Activated CD4-positive, alpha-beta T cell treated with anti-CD3 and anti-CD28 coated beads for 1 hour (primary cell): ENCODE results near the gene KIRREL3.

ENCODE experiments used
- DNase-seq: peaks from one replicate; pipeline ENCODE4 v3.0.0-alpha.2; 2020

KIRREL3 gene

DNA sequence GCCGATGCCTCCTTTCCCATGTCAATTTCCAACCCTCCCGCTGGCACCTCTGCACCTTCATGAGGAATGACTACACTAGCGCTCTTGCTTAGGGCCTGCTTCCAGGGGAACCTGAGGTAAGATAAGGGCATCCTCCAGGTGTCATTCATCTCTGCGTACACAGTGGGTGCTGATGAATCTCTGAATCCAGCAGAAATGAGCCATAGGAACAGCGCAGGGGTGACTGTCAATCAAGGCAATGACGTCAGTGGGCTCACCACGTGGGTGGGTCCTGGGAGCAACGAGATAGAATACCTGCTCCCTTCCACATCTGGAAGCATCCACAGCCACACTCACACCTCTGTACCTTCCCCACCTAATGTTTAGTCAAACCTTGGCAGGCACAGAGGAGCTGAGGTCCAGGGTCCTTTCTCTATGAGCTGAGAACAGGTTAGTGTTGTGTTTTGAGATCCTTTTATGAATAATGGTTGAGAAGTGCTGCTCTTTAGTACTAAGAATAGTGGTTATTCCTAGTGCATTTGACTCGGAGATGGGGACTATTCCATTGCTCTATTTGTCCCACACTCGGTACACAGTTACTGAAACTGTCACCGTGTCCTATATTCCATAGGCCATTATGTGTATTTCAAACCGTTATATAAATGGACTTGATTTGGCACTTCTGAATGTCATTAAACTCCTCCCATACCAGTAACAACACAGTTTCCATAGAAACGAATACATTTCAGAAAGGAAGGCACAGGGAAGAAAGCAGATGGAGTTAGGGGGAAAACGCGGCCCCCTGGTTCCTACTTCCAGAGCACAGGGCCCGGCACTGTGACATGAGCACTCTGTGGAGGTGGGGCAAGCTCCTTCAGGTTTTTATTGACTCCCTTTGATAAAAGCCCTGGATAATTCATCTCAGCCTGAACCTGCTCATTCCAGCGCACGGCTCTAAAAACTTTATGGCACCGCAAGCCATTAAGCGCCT is 451.7 kb downstream of the KIRREL3 start:
- DNase-seq = no peak

DNA sequence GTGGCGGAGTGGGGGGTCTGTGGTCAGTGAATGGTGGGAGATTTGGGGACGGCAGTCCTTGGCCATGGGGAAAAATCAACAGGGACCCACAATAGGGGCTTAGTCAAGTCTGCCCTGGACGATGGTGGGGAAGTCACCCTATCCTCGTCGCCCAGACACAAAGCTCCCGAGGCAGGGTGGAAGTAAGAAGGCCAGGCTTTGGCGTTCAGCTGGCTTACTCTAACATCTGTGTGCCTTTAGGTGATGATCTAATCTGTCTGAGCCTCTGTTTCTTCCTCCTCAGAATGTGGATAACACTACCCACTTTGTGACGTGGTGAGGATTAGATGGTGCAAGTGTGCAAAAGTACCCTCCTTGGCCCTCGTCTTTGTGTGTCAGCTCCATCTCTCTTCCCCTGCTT is 452.9 kb downstream of the KIRREL3 start:
- DNase-seq = no peak

DNA sequence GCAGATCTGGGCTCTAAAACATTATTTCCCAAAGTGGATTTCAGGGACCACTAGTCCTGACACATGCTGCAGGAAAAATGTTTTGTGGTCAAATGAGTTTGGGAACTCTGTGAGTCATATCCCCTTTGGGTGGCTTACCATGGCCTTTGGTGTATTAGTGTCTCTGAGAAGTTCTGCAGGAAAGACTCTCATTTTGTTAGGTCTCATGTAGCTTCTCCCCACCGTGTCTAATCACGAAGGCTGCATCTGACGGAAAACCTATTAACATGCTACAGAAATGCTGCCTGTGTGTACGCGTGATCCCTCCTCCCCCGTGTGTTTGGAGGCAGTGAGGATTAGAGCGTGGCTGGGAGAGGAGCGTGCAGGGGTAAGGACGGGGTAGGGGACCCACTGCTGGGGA is 453.4 kb downstream of the KIRREL3 start:
- DNase-seq = no peak

DNA sequence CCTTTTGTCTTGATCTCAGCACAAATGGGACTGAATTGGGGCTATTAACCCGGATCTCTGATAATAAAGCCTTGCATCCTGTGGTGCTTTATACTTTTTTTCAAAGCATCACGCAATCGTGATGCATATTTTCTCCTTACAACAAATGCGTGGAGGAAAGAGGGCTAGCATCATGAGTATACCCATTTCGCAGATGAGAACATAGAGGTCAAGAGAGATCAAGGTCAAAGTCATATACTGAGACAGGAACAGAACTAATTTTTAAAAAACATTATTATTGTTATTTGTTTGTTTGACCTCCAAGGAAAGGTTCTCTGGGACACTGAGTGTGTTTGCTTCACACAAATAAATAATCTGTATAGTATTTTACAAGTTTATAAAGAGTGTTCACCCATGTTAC is 453.9 kb downstream of the KIRREL3 start:
- DNase-seq = no peak

DNA sequence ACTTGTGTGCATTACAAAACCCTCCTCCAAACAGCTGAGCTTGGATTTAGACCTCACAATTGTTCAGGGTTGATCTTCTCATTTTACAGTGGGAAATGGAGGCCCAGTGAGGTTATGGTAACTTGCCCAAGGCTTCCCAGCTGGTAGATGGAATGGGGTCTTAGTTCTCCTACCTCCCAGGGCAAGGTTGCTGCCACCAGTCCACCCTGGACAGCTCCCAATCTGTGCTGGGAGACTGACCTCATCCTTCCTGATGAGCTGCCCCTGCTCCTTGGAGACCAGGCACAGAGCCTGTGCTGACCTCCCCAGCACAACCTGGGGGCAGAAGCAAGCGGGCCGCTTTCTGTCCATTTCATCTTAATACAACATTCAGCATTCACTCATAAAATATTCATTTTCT is 454.4 kb downstream of the KIRREL3 start:
- no peak for DNase-seq

DNA sequence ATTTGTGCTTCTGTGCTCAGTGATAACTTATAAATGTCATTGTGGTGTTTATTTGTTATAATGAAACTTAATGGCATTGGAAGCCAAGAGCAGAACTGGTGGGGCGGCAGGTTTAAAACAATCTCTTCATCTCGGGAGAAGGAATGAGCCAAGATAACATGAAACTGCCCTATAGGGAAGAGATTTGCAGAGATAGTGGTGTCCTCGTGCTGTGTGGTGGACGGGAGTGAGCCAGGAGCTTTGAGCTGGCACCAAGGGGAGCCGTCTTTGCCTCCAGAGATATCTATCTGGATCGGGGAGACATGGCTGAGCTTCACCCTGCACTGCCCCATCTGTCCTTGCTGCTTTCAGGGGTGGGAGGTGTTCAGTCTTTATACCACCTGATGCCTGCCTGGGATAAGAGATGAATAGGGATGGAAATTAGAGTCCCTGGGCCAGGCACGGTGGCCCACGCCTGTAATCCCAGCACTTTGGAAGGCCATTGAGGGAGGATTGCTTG is 455.5 kb downstream of the KIRREL3 start:
- no peak for DNase-seq

DNA sequence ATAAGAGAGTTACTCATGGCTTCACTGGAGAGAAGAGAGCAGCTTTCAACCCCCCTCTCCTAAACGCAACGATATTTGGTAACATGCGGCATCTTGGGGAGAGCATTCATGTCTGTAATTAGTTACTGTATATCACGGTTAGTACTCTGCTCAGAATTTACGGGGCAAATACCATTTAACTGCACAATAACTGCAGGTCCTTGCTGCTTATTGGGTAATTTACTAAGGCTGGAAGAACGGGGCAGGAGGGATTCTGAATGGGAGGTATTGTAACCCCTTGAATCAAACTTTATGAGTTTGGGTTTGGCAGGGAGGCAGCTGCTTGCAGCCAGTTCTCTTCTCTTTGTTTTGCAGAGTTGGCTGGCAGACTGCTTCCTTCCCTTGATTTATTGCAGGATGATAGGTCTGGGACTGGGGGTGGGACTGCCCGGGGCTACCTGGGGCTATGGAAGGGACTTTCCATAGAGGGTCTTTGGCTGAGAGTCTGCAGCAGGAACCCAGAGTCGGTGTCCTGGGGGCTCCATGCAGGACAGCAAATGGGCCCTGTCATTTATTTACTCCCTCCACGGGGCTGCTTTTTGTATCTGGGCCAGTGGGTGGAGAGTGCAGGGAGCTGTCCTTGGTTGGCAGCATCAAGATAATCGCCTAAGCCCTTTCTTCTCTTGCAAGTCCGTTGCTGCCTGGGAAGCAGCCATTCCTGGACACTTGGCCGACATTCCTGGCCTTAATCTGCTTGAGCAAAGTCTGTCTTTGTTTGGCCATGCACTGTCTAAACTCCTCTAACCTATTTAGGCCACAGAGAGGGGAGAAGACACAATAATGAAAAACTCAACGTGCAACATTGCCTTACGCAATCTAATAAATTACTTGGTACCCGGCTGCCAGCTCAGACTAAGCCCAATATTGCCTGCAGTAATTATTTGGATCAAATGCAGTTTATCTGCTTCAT is 456.2 kb downstream of the KIRREL3 start:
- no peak for DNase-seq

DNA sequence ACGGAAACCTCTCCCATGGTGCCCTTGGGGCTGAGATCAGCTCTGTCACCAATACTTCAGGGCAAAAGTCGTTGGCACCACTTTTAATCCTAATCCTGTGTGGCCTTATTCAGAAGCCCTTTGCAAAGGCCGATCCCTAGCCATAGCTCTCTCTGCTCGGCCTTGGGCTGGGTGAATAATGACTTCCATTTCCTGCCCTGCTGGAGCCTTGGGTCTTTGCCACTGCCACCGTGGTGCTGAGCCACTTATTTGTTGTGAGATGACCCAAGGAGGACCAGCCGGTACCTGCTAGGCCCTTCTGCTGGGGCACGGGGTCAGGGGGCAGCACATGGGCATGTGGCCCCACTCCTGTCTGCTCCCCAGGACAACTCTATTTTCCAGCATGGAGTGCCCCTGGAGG is 456.9 kb downstream of the KIRREL3 start:
- DNase-seq = no peak

DNA sequence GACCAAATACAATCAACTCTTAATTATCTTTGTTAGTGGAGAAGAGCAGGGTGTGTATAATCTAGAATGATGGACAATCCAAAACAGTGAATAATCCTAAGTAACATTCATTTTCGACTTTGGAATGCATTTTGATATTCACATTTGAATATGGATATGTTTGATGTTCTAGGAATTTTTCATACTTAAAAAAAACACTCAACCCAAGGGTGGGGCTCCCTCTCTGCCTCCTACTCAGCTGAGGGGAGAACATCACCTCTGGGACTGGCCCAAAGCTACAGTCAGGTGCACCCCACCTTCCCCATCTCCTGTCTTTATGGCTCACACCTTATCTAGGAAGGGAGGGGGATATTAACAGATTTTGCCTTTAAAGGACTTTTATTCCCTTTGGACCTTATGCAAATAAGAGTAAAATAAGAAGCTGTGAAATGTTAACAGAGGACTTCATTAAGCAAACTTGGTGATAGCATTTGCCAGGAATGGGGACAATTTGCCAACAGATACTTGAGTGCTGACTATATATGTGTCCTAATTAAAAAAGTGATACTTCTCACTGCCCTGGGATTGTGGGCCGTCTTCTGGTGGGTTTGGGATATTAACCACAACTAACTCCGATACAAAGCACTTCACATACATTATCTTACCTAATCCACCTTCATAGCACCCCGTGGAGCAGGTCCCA is 458.1 kb downstream of the KIRREL3 start:
- no peak for DNase-seq

DNA sequence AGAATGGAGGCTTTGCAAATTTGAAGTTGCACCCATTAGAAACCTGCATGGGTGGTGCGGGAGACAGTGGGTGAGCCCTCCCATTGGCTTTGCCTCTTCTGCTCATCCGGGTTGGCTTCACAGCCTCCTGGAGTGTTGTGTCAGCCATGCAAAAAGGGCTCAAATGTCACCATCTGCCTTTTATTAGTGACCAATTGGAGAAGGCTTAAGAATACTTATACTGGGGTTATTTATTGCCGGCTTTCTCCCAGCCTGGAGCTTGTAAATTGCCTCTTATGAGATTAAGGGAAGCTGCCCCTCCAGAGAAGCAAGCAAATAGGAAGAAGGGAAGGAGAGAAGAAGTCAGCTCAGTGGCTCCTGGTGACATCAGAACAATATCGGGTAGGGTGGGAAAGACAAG is 462.5 kb downstream of the KIRREL3 start:
- no peak for DNase-seq

DNA sequence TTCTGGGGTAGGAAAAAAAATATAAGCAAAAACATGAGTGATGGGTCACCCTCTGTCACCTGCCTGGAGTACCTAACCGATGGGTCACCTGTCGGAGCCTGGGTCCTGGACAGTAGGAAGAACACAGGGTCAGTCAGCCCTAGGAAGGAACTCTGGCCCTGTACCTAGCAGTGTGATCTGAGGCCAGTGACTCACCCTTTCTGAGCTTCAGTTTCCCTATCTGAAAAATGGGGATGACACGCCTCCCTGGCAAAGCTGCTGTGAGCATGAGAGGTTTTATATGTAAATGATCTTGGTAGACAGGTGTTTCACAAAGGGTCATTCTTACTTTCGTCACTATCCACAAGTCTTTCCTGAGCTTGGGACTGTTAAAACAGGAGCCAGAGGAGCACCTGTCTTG is 463.1 kb downstream of the KIRREL3 start:
- DNase-seq = no peak

DNA sequence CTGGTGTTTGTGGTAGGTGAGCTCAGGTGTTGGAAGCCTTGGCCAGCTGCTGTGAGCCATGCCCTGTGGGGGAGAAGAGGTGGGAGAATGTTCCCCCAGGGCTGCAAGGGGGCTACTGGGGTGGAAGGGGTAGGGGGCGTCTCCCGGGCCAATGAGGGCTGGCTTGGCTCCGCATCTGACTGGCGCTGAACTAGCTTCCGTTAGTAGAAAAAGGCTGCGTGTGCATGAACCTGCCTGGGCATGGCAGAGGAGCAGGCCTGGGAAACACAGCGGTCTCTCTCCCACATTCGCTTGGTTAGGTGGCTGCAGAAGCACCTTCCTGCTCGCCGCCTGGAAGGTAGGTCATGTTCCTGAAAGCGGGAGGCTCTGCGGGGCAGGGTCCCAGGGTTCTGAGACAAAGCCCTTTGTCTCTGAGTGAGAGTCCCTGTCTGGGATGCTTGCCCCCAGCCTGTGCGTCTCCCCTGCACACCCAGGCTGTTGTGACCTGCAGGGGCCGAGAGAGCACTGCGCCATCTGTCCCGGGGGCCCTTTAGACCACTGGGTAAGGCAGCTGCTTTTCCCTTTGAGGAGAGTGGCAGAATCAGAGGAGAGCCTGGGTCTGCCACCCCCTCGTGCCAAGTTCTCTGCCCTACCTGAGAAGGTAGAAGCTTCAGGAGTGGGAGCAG is 466.3 kb downstream of the KIRREL3 start:
- no peak for DNase-seq

DNA sequence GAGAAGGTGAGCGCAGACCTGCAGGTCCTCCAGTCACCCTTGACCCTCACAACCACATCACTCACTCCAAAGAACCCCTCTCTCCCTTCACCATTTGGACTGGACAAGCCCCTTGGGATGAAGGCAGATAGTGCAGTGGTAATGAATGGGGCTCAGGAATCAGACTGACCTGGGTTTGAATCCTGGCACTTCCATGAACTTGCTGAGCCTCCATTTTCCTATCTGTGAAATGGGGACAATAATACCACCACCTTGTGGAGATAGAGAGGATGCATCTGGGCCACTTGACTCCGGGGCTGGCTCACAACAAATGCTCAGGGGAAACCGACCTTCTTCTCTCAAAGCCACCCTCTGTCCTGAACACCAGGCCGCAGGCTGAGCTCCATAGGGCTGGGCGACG is 467.0 kb downstream of the KIRREL3 start:
- no peak for DNase-seq

DNA sequence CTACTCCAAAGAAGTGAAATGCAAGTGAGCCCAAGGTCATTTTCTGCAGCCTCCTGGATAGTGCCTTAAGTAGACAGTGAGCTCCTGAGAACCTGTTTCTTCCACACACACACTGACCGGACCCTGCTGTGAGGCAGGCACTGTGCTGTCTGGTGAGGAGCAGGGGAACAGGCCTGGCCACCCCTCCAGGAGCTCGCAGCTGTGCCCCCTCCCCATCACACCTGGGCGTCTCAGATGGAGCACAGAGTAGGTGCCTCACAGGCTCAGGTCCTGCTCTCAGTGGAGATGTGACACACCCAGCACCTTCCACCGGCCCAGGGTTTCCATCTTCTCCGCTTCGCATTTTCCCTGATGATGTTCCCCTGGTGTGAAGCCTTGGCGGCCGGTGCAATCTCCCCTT is 470.2 kb downstream of the KIRREL3 start:
- DNase-seq = no peak

DNA sequence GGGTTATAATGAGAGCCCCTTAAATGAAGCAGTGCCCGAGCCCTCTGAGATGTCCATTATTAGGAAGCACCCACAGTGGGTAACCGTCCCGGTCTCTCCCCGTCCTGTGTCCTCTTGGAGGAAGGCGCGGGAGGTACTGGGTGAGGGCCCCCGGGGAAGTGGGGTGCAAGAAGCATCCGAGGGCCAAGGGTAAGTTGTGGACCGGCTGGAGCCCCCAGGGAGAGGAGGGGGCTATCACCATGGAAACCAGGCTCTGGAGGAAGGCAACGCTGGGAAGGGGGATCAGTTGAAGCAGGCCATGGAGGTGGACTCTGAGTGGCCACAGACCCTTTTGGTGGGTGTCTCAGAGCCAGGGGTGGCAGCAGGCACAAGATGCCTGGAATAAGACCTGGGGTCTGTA is 471.5 kb downstream of the KIRREL3 start:
- DNase-seq = no peak

DNA sequence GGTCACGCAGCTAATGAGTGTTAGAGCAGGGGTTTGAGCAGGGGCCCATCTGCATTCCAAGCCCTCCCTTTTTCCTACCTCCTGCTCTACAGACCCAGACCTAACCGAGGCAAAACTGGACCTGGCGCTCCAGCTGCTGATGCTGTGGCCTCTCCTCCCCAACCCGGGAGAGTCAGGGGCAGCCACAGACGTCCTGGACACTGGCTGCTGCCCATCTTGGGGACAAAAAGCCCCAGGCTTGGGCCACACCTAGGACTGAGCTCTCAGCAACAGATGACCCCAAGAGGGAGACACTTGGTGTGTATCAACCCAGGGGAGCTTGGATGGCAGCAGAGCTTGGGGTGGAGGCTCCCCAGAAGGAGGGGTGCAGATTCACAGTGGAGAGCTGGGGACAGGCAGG is 472.5 kb downstream of the KIRREL3 start:
- no peak for DNase-seq

DNA sequence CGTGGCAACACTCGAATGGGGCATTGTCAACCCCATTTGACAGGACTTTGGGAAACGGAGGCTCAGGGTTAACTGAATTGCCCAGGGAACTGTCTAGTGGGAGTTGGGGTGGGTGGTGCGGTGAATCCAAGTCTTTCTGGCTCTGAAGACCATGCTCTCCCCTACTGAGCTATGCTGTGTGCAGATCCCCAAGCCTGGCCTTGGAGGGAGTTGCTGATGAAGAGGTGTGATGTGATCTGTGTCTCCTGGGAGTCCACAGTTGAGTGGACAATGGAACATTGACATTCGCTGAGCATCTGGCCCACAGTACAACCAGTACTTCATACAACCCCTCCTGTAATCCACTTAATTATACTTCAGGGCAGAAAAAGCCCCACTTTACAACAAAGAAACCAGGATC is 472.9 kb downstream of the KIRREL3 start:
- no peak for DNase-seq

DNA sequence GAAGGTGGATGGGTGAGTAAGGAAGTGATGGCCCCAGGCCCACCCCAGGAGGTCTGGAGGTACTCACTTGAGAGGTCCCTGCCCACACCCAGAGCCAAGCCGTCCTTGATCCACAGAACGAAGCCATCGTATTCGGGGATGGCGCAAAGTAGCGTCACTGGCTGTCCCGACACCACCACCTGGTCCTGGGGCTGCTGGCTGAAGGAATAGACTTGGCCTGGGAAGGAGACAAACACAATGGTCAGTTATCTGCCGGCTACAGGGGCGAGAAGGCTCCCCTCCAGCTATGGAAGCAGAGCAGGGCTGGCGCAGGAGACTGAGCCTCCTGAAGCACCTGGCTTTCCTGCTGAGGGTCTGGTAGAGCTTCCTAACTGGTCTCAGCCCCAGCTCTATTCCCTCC is 474.1 kb downstream of the KIRREL3 start:
- DNase-seq = no peak

DNA sequence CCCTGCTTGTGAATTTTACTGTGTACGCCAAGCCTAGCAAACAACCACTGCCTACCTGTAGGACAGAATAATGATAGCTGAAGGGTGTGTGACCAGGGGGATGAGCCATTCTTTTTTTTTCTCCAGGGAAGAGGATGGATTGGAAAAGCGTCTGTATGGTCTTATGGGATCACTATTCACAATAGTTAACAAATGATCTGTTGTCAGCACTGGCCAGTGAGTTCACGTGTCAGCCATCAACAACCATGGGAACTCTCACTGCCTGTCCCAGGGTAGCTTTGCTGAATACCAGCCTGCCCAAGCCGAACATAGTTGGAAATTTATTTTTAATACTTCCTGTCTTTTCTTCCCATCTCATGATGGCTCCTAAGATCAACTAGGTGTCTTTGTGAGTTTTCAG is 474.9 kb downstream of the KIRREL3 start:
- no peak for DNase-seq

DNA sequence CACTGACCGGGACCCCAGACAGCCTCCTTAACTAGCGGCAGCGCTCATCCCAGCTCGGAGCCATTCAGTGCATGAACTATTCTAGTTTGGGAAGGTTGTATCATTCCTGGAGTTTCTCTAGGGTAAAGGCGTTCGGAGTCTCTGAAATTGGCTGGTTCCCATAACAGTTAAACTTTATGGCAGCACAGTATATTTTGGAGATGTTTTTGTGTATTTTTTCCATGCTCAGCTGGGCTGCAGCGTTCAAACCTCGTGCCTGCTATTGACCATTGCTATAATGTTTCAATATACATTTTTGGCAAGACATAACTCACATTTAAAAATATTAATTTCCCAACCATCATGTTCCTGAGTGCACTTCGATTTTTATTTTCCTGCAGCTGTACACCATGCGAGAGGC is 475.4 kb downstream of the KIRREL3 start:
- DNase-seq = no peak

DNA sequence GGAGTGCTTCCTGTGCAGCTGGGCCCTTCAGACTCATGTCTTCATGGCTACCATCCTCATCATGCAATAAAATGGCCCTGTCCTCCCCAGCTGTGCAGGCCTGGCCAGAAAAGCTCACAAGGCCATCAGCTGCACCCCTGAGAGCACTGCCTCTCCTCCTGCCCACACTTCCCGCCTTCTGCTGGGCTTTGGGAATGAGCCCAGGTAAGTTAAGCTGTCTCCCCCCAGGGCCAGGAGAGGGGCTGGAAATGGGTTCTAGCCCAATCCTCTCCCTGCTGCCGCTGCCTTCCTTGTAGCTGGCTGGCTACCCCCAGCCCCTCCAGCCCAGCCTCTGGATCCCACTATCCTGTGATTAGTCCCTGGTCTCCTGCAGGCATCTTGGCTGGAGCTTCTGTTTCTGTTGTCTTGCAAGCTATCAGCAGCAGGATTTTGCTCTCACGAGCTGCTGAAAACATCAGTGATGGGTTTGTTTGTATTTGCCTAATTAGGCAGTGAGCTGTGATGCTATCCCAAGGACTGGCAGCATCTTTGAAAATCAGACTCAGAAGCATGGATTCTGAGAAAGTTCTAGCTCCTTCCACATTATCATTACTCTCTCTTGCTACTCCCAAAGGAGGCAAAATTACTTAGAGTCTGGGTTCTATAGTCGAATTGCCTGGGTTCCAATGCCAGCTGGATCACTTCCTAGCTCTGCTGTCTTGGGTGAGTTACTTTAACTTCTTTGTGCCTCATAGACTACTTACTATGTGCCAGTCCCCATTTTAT is 476.9 kb downstream of the KIRREL3 start:
- no peak for DNase-seq

DNA sequence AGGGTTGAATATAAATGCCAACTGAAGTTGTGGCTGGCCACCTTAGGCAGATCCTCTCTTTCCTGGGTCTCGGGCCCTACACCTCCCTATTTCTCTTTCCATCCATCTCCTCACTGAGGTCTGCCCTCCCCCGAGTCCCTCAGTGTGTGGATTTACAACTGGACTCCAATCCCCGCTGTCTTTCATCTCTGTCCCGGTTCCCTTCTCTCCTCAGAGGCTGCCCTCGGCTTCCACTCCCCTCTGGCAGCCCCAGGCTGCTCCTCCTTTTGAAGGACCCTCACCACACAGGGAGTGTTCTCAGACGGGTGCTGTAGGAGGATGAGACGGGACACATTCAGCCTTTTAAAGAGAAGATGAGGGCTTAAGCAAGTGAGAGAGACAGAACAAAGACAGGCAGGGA is 478.0 kb downstream of the KIRREL3 start:
- no peak for DNase-seq
